ENCODE results near the gene CDH23.

GRCh38 chr10:71754562-71754961, 357.8 kb downstream of the CDH23 start:
- TF ChIP-seq CTCF (IDR thresholded peaks at IDR 0.05): no peak
- TF ChIP-seq ZFX (IDR thresholded peaks at IDR 0.05; ENCODE audit: borderline replicate concordance): no peak

Data from 22Rv1 (cell line).